ENCODE measurements around the gene ABHD12.

GRCh38 chr20:25345721-25346120, 44.9 kb downstream of the ABHD12 start:
- TF ChIP-seq, protein P1, sequence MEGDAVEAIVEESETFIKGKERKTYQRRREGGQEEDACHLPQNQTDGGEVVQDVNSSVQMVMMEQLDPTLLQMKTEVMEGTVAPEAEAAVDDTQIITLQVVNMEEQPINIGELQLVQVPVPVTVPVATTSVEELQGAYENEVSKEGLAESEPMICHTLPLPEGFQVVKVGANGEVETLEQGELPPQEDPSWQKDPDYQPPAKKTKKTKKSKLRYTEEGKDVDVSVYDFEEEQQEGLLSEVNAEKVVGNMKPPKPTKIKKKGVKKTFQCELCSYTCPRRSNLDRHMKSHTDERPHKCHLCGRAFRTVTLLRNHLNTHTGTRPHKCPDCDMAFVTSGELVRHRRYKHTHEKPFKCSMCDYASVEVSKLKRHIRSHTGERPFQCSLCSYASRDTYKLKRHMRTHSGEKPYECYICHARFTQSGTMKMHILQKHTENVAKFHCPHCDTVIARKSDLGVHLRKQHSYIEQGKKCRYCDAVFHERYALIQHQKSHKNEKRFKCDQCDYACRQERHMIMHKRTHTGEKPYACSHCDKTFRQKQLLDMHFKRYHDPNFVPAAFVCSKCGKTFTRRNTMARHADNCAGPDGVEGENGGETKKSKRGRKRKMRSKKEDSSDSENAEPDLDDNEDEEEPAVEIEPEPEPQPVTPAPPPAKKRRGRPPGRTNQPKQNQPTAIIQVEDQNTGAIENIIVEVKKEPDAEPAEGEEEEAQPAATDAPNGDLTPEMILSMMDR (conservative IDR thresholded peaks at IDR 0.05; ENCODE audit: low read depth, low read length), result no peak
- TF ChIP-seq EZH2phosphoT487 (IDR thresholded peaks at IDR 0.05; ENCODE audit: borderline replicate concordance, low read length) (no peak), EZH2 (IDR thresholded peaks at IDR 0.05; ENCODE audit: low read length, unreplicated experiment) (no peak)

All from PC-3 (cell line).